ENCODE results near the gene PCNX2.

DNA sequence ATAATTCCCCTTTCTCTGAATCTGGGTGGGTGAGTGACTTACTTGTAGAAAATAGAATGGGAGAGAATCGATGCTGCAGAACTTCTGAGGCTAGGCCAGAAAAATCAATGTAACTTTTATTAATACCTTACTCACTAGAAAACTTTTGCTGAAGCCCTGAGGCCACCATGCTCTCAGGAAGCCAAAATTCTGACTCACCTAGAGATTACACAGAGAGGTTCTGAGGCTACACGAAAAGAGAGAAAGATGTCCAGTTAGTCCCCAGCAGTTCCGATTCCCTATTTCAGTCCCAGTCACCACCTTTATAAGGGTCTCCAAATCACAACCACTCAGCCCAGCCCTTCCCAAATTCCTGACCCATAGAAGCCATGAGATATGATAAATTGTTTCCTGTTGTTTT is 210.0 kb downstream of the PCNX2 start:
- TF ChIP-seq POLR2A (IDR thresholded peaks at IDR 0.05) = no peak
- TF ChIP-seq, protein P1, sequence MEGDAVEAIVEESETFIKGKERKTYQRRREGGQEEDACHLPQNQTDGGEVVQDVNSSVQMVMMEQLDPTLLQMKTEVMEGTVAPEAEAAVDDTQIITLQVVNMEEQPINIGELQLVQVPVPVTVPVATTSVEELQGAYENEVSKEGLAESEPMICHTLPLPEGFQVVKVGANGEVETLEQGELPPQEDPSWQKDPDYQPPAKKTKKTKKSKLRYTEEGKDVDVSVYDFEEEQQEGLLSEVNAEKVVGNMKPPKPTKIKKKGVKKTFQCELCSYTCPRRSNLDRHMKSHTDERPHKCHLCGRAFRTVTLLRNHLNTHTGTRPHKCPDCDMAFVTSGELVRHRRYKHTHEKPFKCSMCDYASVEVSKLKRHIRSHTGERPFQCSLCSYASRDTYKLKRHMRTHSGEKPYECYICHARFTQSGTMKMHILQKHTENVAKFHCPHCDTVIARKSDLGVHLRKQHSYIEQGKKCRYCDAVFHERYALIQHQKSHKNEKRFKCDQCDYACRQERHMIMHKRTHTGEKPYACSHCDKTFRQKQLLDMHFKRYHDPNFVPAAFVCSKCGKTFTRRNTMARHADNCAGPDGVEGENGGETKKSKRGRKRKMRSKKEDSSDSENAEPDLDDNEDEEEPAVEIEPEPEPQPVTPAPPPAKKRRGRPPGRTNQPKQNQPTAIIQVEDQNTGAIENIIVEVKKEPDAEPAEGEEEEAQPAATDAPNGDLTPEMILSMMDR (IDR thresholded peaks at IDR 0.05) = no peak
